GM12878 (cell line): ENCODE data around the gene MGRN1. TPM values are rescaled to one million over a fixed set of nuclear protein-coding genes. Genes with fewer than 3 reads are reported as not detected.

ENCODE experiments used
- ATAC-seq: fragments of 200-7000 bp; cut with Tn5 transposase; 3 replicates; pipeline ENCODE4 v1.9.1; 2020; ENCODE audit warnings: mild to moderate bottlenecking, moderate library complexity
- BruUV-seq: library from RNA; stranded (reverse); fragments of 400-500 nt; replicated peaks from 2 replicates; lab custom pipeline; 2021; lab: Mats Ljungman, UMichigan
- CTCF ChIA-PET: fragments of 300-600 bp; sonication (Branson Sonifier 250); formaldehyde crosslinking; extraction: SDS; loops from one replicate; lab custom pipeline; 2021; ENCODE audit warnings: inconsistent platforms; lab: Yijun Ruan, JAX
- POLR2A ChIA-PET: fragments of 350-600 bp; formaldehyde crosslinking; extraction: SDS; loops from one replicate; lab custom pipeline; 2021; ENCODE audit warnings: inconsistent platforms; lab: Charles Lee
- RAD21 ChIA-PET: fragments of 300-600 bp; sonication (Branson Sonifier 250); formaldehyde crosslinking; loops from one replicate; lab custom pipeline; 2023; ENCODE audit warnings: antibody characterized with exemption; ENCODE audit not compliant: unreplicated experiment; lab: Charles Lee
- SMC1A ChIA-PET: fragments of 300-600 bp; sonication (Branson Sonifier 250); formaldehyde crosslinking; loops from one replicate; lab custom pipeline; 2023; ENCODE audit not compliant: unreplicated experiment, uncharacterized antibody; lab: Charles Lee
- DNase-seq: peaks from one replicate; pipeline ENCODE4 v3.0.0-alpha.2; 2011; ENCODE audit warnings: low read depth, low spot score
- FAIRE-seq: peaks from 3 replicates; lab custom pipeline; 2011; peaks lifted over from hg19 to GRCh38; lab: Jason Lieb, UNC
- H2AFZ ChIP-seq: 2 replicates; pipeline ENCODE4 v1.6.0; 2011; ENCODE audit warnings: low read depth, low read length, control low read depth; ENCODE audit not compliant: control insufficient read depth
- H3K27ac ChIP-seq: 2 replicates; pipeline ENCODE4 v1.5.1; 2011; ENCODE audit warnings: control low read depth; ENCODE audit not compliant: control insufficient read depth, insufficient read depth
- H3K27me3 ChIP-seq, 2 experiments: replicated peaks in 1 of 2; 2 replicates each; pipeline versions ENCODE4 v1.6.0 to v1.6.1; 2011; ENCODE audit warnings: low read length in 1 of 2; ENCODE audit not compliant: control insufficient read depth in 2 of 2, insufficient read depth in 2 of 2
- H3K36me3 ChIP-seq, 2 experiments: 2 replicates each; pipeline ENCODE4 v1.5.1; 2011; ENCODE audit warnings: low read length in 1 of 2; ENCODE audit not compliant: control insufficient read depth in 2 of 2, insufficient read depth in 2 of 2
- H3K4me1 ChIP-seq: 2 replicates; pipeline ENCODE4 v1.6.1; 2011; ENCODE audit warnings: mild to moderate bottlenecking, low read length, moderate library complexity, mixed read lengths; ENCODE audit not compliant: control insufficient read depth, insufficient read depth
- H3K4me2 ChIP-seq: 2 replicates; pipeline ENCODE4 v1.6.0; 2011; ENCODE audit warnings: control low read depth; ENCODE audit not compliant: control insufficient read depth, insufficient read depth
- H3K4me3 ChIP-seq: fragments of 200-600 bp; sonication (generic); 2 replicates; pipeline ENCODE4 v1.5.1; 2016
- H3K79me2 ChIP-seq: 2 replicates; pipeline ENCODE4 v1.6.0; 2011; ENCODE audit warnings: low read length; ENCODE audit not compliant: control insufficient read depth, insufficient read depth
- H3K9ac ChIP-seq: 2 replicates; pipeline ENCODE4 v1.8.0; 2011; ENCODE audit warnings: low read length, control low read depth, mixed read lengths; ENCODE audit not compliant: control insufficient read depth, insufficient read depth
- H3K9me3 ChIP-seq: replicated peaks from 3 replicates; pipeline ENCODE4 v1.5.1; 2011; ENCODE audit warnings: mild to moderate bottlenecking, low read length; ENCODE audit not compliant: control insufficient read depth, insufficient read depth
- H4K20me1 ChIP-seq: 2 replicates; pipeline ENCODE4 v1.6.0; 2011; ENCODE audit not compliant: control insufficient read depth, insufficient read depth
- CHD1 ChIP-seq: IDR thresholded peaks from 2 replicates; pipeline ENCODE4 v1.6.1; 2012; ENCODE audit warnings: low read depth, low read length, improper control_type of control experiment
- FOXM1 ChIP-seq: IDR thresholded peaks from 2 replicates; pipeline ENCODE4 v1.6.1; 2012; ENCODE audit warnings: low read depth, mild to moderate bottlenecking, inconsistent platforms, low read length, moderate library complexity
- IKZF1 ChIP-seq: fragments of 450-650 bp; conservative IDR thresholded peaks from 2 replicates; pipeline ENCODE4 v1.6.1; 2017; ENCODE audit warnings: antibody characterized with exemption, mild to moderate bottlenecking
- POLR2A ChIP-seq: IDR thresholded peaks from 2 replicates; pipeline ENCODE4 v1.6.1; 2011; ENCODE audit warnings: low read depth, mild to moderate bottlenecking, low read length
- RAD21 ChIP-seq: IDR thresholded peaks from 2 replicates; pipeline ENCODE4 v1.6.1; 2011; ENCODE audit warnings: mild to moderate bottlenecking, low read depth, low read length, moderate library complexity; ENCODE audit not compliant: insufficient read depth
- SMARCA5 ChIP-seq: fragments of 450-650 bp; IDR thresholded peaks from 2 replicates; pipeline ENCODE4 v1.6.1; 2017; ENCODE audit warnings: mild to moderate bottlenecking
- WGBS: methylation state at CpG from one replicate; pipeline ENCODE4 v1.1.6; 2016; ENCODE audit warnings: low lambda C conversion rate; ENCODE audit not compliant: insufficient replicate concordance, insufficient coverage; ENCODE audit errors: missing lambda C conversion rate; 5-methylcytosine and 5-hydroxymethylcytosine counted together
- in situ Hi-C: fragments of 300-500 bp; cut with MboI; formaldehyde crosslinking; loops from 9 replicates; pipeline ENCODE4 v1.14.3; 2018; ENCODE audit warnings: mixed read lengths
- intact Hi-C: fragments of 100-400 bp; cut with micrococcal nuclease; formaldehyde crosslinking; loops from one replicate; pipeline ENCODE4 v1.14.2; 2022; ENCODE audit not compliant: unreplicated experiment
- polyA plus RNA-seq, 11 experiments: library from polyadenylated mRNA; depleted of rRNA in 4 of 11; unstranded in 6 of 11; stranded (reverse) in 5 of 11; fragments of >200 nt; fragmentation: Nextera tagmentation in 4 of 11; fragmentation: Illumina TruSeq in 1 of 11; extraction: Ambion mirVana in 4 of 11; extraction: Trizol in 1 of 11; gene quantifications; 1 replicate in 1 of 11; 2 replicates in 10 of 11; pipeline versions ENCODE4 v1.2.1 to v1.2.3, GENCODE V29; 2011 to 2016; ENCODE audit warnings: inconsistent platforms in 2 of 11, missing spikeins in 2 of 11, low read depth in 1 of 11
- total RNA-seq, 4 experiments: library from RNA; depleted of rRNA in 3 of 4; stranded (reverse); fragments of >200 nt in 3 of 4; fragmentation: Illumina TruSeq in 1 of 4; extraction: Trizol in 1 of 4; gene quantifications; 2 replicates each; pipeline versions ENCODE4 v1.2.1 to v1.2.3, GENCODE V29; 2013 to 2021
- TF ChIP-seq, protein P1 (sequence below): fragments of 450-650 bp; IDR thresholded peaks from 2 replicates; pipeline ENCODE4 v1.6.1; 2016; ENCODE audit warnings: mild to moderate bottlenecking
- TF ChIP-seq, protein P2 (sequence below), 3 experiments: IDR thresholded peaks in 2 of 3; conservative IDR thresholded peaks in 1 of 3; 2 replicates each; pipeline ENCODE4 v1.5.1; 2011; ENCODE audit warnings: low read depth in 3 of 3, low read length in 3 of 3, mild to moderate bottlenecking in 3 of 3, control low read depth in 2 of 3, moderate library complexity in 2 of 3, inconsistent platforms in 1 of 3, mixed read lengths in 1 of 3; ENCODE audit not compliant: control insufficient read depth in 2 of 3, insufficient read depth in 1 of 3; ENCODE audit errors: extremely low read depth in 1 of 3
- TF ChIP-seq, protein P3 (sequence below): fragments of 450-650 bp; IDR thresholded peaks from 2 replicates; pipeline ENCODE4 v1.6.1; 2017; ENCODE audit warnings: mild to moderate bottlenecking
- TF ChIP-seq, protein P4 (sequence below): fragments of 450-650 bp; IDR thresholded peaks from 2 replicates; pipeline ENCODE4 v1.6.1; 2014; ENCODE audit warnings: mild to moderate bottlenecking

The MGRN1 gene
- total and polyA plus RNA-seq, 10 of the 15 experiments (the other 5 are each of a cell fraction or from before 2014, with no cell fraction given) = 0.35 to 86.7 (median 14.6) TPM

DNA sequence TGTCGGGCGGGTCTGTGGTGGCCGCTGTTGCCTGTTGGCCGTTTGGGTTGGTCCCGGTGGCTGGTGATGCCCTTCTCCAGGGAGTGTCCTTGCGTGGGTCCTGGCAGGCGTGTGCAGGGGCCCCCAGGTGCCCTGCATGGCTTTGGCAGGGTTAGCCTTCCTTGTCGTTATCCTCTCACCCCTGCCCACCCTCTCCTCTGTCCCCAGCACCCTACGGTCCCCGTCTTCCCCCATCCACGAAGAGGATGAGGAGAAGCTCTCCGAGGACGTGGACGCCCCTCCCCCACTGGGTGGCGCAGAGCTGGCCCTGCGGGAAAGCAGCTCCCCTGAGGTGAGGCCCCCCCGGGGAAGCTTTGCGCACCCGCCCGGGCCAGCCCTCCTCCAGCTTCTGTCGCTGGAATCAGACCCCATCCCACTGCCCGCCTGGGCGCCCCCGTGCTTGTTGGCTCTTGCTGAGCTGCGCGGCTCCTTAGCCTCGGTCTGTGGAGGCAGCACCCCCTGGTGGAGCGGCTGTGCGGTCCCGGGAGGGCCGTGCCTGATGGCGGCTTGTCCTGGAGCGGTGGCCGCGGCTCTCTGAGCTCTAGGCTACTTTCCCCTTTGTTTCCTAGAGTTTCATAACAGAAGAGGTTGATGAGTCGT, 58.1 kb downstream of the MGRN1 start:
- H3K27me3 ChIP-seq = no peaks in the 10 kb centered on the region
- FAIRE-seq (no peak), ATAC-seq (no peak; the same call in 2 of the 3 replicates), DNase-seq (no peak)
- H4K20me1 ChIP-seq = no peaks in the 10 kb centered on the region; the same call in 1 of the 2 replicates
- in situ Hi-C loops (no loop called here), intact Hi-C loops (no loop called here)
- no peak overlapping the region for H3K4me2 ChIP-seq
- H3K79me2 ChIP-seq = no peaks in the 10 kb centered on the region
- WGBS = 95% methylated on average over 35 of the region's 36 CpGs
- no peak overlapping the region for H3K4me3 ChIP-seq
- no peak overlapping the region for H3K27ac ChIP-seq
- TF ChIP-seq, protein P1, sequence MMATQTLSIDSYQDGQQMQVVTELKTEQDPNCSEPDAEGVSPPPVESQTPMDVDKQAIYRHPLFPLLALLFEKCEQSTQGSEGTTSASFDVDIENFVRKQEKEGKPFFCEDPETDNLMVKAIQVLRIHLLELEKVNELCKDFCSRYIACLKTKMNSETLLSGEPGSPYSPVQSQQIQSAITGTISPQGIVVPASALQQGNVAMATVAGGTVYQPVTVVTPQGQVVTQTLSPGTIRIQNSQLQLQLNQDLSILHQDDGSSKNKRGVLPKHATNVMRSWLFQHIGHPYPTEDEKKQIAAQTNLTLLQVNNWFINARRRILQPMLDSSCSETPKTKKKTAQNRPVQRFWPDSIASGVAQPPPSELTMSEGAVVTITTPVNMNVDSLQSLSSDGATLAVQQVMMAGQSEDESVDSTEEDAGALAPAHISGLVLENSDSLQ = no peak
- TF ChIP-seq RAD21 (0 out of 2 replicates have a peak, but pooled peaks have one; percentile 6), POLR2A (peak; percentile 11; the same call in 1 of the 2 replicates), SMARCA5 (no peak), FOXM1 (no peak), IKZF1 (no peak), CHD1 (no peak)
- TF ChIP-seq, protein P2, sequence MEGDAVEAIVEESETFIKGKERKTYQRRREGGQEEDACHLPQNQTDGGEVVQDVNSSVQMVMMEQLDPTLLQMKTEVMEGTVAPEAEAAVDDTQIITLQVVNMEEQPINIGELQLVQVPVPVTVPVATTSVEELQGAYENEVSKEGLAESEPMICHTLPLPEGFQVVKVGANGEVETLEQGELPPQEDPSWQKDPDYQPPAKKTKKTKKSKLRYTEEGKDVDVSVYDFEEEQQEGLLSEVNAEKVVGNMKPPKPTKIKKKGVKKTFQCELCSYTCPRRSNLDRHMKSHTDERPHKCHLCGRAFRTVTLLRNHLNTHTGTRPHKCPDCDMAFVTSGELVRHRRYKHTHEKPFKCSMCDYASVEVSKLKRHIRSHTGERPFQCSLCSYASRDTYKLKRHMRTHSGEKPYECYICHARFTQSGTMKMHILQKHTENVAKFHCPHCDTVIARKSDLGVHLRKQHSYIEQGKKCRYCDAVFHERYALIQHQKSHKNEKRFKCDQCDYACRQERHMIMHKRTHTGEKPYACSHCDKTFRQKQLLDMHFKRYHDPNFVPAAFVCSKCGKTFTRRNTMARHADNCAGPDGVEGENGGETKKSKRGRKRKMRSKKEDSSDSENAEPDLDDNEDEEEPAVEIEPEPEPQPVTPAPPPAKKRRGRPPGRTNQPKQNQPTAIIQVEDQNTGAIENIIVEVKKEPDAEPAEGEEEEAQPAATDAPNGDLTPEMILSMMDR (IDR thresholded peaks at IDR 0.05 in 2 of 3, conservative IDR thresholded peaks at IDR 0.05 in 1 of 3; ENCODE audit: control insufficient read depth in 2 of 3, extremely low read depth in 1 of 3, insufficient read depth in 1 of 3, low read depth in 3 of 3, low read length in 3 of 3) = 0 out of 6 replicates have a peak, but pooled peaks of 1 of the 3 experiments have one; percentile 14
- TF ChIP-seq, protein P3, sequence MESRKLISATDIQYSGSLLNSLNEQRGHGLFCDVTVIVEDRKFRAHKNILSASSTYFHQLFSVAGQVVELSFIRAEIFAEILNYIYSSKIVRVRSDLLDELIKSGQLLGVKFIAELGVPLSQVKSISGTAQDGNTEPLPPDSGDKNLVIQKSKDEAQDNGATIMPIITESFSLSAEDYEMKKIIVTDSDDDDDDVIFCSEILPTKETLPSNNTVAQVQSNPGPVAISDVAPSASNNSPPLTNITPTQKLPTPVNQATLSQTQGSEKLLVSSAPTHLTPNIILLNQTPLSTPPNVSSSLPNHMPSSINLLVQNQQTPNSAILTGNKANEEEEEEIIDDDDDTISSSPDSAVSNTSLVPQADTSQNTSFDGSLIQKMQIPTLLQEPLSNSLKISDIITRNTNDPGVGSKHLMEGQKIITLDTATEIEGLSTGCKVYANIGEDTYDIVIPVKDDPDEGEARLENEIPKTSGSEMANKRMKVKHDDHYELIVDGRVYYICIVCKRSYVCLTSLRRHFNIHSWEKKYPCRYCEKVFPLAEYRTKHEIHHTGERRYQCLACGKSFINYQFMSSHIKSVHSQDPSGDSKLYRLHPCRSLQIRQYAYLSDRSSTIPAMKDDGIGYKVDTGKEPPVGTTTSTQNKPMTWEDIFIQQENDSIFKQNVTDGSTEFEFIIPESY = peak; percentile 80; the same call in 1 of the 2 replicates
- TF ChIP-seq, protein P4, sequence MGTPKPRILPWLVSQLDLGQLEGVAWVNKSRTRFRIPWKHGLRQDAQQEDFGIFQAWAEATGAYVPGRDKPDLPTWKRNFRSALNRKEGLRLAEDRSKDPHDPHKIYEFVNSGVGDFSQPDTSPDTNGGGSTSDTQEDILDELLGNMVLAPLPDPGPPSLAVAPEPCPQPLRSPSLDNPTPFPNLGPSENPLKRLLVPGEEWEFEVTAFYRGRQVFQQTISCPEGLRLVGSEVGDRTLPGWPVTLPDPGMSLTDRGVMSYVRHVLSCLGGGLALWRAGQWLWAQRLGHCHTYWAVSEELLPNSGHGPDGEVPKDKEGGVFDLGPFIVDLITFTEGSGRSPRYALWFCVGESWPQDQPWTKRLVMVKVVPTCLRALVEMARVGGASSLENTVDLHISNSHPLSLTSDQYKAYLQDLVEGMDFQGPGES = no peak
- ChIA-PET RAD21 (no interaction called here), POLR2A (no interaction called here), CTCF (no interaction called here), SMC1A (no interaction called here)
- H2AFZ ChIP-seq = no peak overlapping the region
- no peak overlapping the region for H3K9ac ChIP-seq
- no peaks in the 10 kb centered on the region for H3K9me3 ChIP-seq
- peaks cover 0 to 28% of the 10 kb centered on the region in 2 experiments for H3K36me3 ChIP-seq
- no TSS peak for BruUV-seq
- no peaks in the 10 kb centered on the region for H3K4me1 ChIP-seq
